ENCODE measurements around the gene STX17.

Gene STX17

DNA sequence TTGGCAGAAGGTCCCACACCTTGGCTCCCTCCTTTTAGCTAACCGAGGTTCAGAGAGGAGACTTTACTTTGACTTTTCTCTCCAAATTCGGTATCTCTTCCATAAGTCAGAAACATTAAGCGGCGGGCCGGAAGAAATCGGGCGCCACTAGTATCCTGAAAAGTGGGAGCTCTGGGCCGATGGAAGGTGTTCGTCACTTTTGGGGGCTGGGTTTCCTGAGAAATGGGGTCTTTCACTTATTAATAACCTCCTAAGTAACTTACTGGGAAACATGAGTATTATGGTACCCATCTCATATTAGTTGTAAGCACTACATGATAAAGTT lies 716 bp downstream of the STX17 start:
- no peak for DNase-seq (ENCODE audit: low spot score)

DNA sequence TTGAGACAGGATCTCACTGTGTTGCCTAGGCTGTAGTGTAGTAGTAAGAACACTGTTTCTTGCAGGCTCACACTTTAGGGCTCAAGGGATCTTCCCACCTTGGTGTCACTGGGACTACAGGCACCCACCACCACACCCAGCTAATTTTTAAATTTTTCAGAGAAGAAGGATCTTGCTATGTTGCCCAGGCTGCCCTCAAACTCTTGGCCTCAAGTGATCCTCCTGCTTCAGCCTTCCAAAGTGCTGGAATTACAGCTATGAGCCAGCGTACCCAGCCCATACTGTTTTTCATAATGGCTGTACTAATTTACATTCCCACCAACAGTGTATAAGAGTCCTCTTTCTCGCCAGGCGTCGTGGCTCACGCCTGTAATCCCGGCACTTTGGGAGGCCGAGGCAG lies 5.1 kb downstream of the STX17 start:
- no peak for DNase-seq (ENCODE audit: low spot score)

DNA sequence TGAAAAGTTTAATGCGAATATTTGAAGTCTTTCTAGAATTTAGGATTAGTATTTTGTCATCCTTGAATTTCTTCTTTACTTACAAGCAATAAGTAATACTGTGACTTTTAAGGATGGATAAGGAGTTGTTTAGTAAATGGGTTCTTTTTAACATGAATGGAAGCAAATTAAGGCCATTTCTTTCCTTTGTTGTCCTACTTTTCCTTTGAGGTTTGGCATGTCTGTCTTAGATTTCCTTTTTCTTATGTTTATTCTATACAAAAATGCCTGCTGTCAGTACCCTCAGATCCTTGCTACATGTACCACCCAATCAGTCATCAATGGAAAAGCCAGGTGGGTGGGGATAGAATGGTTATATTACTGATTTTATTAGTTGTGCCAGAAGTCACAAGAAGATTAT lies 10.2 kb downstream of the STX17 start:
- no peak for DNase-seq (ENCODE audit: low spot score)

DNA sequence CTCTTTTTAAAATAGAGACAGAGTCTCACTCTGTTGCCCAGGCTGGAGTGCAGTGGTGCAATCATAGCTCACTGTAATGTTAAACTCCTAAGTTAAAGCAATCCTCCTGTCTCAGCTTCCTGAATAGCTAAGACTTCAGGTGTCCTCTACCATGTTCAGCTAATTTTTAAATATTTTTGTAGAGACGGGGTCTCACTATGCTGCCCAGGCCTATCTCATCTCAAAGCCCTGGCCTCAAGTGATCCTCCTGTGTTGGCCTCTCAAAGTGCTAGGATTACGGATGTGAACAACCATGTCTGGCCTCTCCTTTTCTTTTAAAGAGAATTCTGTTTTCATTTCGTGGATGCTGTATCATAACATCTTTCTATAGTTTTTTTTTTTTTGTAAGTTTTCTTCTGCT lies 11.7 kb downstream of the STX17 start:
- no peak for DNase-seq (ENCODE audit: low spot score)

DNA sequence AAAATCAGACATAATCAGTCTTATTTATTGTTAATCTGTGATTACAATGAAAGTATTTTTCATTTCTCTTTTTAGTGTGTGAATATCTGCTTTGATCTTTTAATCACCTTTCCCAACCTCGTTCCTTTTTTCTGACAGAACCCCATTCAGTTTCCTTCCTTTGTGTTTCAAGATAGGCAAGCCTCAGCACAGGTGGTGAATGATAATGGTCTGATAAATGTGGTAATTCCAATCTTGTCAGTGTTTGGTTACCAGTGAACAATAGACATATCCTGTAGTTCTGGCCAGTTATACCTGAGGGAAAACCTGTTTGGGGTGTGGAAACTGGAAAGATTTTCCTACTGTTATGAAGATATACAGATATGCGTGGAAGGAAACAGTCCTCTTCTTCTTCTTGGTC lies 13.5 kb downstream of the STX17 start:
- no peak for DNase-seq (ENCODE audit: low spot score)

DNA sequence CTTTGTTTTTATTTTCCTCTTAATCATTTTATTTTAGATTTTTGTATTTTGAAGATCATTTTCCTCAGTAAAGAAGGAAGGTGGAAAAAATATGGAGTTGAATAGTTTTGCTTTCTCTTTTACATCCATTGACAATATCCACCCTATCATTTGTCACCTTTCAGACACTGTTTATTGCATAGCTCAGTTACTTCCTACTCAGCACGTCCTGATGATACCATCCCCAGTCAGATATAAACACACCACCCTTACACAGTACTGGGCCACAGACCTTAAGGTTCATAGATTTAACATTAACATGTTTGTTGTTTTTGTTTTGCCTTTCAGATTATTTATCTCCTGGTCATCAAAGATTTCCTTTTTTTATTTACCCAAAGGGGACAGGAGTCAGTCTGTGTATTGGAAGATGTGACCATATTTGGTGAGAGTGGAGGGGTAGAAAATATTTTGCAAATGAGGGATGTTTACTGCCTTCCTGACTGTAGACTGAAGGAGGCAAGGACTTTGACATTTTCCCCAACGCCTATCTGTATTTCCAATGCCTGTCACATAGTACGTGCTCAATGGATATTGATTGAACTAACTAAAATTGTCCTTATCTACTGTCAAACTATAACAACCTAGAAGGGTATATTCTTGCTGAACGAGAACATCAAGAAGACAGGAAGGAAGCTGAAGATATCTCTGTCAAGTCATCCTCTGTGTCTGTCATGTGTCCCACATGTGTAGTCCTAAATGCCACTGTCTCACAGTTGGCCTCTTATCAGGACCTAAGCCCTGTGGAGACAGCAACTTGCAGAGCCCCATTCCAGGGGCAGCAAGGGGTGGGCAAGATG lies 15.6 kb downstream of the STX17 start:
- no peak for DNase-seq (ENCODE audit: low spot score)

DNA sequence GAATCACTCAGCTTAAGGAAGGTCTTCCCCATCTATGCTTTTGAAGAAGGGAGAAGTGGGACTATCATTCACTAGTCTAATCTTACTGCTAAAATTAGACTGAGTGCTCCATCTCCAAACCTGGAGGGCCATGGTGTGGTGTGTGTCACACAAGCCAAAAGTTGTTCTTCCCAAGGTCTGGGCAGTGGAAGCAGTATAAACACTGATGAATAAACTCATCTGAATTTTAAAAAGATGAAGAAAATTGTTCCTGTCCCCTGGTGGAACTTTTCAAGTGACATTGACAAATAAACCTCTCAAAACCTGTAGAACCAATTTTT lies 16.2 kb downstream of the STX17 start:
- no peak for DNase-seq (ENCODE audit: low spot score)

DNA sequence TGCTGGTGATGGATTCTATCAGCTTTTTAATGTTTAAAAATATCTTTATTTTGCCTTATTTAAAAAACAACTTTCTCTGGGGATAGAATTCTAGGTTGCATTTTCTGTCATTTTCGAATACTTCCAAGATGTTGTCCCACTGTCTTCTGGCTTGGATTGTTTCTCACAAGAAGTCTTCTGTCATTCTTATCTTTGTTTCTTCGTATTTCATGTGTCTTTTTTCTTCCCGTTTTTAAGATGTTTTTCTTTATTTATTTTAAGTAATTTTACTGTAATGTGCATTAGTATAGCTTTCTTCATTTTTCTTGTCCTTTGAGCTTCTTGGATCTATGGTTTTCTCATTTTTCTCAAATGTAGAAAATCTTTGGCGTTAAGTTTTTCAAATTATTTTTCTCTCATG lies 19.1 kb downstream of the STX17 start:
- no peak for DNase-seq (ENCODE audit: low spot score)

DNA sequence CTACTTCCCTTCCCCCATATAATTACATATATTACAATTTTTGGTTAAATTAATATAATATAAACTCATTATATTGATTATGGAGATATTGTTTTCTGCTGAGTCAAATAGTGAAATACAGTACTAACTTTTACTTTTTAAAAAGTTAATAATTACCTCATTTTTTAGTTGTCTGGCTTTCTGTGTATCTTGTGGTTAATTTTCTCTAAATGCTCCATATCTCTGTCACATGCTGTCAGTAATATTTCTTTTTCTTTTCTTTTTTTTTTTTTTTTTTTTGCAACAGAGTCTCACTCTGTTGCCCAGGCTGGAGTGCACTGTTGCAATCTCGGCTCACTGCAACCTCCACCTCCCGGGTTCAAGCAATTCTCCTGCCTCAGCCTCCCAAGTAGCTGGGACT lies 23.2 kb downstream of the STX17 start:
- no peak for DNase-seq (ENCODE audit: low spot score)

DNA sequence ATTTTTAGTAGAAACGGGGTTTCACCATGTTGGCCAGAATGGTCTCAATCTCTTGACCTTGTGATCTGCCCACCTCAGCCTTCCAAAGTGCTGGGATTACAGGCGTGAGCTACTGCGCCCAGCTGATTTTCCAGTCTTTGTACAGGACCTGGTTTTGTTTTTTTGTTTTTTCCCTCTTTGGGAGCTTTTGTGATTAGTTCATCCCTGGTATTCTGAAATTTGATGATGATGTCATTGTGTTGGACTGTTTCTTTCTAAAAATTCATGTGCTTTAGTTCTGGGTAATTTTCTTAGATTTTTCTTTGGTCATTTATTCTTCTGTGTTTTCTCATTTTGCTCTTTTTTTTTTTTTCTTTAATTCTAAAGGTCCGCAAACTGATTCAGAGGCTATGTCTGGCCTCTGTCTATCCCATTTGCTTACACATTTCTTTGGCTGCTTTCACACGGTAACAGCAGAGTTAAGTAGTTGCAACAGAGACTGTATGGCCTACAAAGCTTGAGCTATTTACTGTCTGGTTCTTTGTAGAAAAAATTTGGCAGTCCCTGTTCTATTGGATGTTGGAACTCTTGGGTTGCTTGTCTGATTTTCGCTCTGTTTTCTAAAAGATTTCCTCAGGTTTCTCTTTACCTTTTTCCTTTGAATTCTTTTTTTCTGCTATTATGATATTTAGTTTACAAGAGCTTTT lies 24.8 kb downstream of the STX17 start:
- no peak for DNase-seq (ENCODE audit: low spot score)

DNA sequence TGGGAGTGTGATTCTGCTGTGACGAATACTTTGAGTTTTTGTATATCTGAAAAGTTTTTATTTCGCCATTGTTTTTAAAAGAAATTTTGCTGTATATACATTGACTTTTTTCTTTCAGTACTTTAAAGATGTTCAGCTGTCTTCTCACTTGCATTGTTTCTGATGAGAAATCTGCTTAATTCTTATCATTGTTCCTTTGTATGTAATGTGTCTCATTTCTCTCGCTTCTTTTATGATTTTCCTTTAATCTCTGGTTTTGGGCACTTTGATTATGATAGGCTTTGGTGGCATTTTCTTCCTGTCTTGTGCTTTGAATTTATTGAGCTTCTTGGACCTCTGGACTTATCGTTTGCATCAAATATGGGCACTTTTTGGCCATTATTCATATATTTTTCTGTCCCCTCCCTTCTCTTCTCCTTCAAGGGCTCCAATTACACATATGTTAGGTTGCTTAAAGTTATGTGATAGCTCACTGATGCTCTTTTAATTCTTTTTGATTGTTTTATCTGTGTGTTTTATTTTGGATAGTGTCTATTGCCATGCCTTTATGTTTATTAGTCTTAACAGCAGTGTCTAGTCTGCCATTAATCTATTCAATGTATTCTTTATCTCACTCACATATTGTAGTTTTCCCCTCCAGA lies 30.6 kb downstream of the STX17 start:
- DNase-seq (ENCODE audit: low spot score): no peak

DNA sequence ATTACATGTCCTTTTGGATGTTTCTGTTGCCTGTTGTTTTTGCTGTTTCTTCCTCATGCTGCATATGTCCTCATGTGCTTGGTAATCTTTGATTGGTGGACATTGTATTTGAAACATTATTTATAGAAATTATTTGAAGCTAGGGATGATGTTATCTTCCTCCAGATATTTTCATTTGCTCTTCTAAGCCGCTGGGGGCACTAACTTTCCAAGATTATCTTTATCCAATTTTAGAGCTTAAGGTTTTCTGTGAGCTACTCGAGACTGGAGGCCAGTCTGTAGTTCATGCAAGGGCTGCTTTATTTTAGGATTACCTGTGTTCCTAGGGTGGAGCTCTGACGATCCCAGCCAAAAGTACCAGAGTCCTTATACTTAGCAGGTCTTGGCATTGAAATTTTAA lies 40.9 kb downstream of the STX17 start:
- no peak for DNase-seq (ENCODE audit: low spot score)

DNA sequence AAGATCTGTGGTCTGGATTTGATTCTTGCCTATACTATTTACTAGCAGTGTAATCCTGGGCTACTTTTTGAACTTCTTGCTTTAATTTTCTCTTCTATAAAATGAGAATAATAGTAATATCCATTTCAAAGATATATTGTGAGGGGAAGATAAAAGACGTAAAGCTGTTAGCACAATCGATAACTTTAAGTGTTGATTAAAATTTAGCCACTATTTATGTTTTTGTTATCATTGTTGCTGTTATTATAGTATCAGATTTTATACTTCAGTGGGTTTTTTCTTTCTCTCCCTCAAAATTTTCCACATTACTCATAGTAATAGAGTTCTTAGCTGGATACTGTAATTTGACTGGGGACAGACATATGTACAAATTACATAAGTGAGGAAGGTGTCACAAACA lies 42.0 kb downstream of the STX17 start:
- no peak for DNase-seq (ENCODE audit: low spot score)

DNA sequence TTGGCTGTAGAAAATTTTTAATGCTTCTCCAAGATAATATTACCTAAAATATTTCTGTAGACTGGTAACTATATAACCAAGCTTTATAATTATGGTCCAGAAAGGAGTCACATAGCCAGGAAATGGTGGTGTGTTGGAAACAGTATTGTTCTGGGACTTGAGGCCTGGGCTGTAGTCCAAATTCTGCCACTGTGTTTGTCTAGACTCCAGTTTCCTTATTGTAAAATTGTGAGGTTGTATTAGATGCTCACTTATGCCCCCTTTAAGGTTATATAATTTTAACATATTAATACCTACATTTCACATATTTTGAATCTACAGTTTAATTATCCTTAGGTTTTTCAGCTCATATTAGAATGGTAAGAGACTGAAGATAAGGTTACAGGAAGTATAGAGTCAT lies 42.4 kb downstream of the STX17 start:
- no peak for DNase-seq (ENCODE audit: low spot score)

DNA sequence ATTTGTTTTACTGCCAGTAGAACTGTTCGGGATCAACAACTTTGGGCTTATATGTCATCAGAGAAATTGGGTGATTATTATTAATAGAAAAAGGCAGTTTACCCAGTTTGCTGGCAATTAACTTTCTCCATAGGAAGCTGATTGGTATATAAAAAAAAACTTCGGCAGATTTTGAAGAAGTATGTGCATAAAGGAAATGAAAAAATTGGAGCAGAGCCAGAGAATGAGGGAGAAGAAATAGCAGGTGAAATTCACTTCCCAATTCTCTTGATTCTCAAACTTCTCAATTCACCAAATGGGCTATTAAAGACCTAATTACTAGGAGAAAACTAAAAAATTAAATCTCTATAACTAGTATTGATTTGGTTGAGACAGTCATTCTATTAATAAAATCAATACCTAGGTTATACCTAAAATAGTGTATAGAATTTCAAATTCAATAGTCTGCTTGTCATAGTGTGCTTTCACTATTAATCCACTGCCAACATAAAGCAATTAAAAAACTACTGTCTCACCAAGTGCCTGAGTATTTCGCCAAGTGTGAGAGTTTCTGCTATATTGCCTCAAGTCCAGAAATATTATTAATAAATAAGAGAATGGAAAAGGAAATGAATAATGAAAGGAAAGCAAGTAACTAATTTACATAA lies 47.5 kb downstream of the STX17 start:
- DNase-seq (ENCODE audit: low spot score): no peak

DNA sequence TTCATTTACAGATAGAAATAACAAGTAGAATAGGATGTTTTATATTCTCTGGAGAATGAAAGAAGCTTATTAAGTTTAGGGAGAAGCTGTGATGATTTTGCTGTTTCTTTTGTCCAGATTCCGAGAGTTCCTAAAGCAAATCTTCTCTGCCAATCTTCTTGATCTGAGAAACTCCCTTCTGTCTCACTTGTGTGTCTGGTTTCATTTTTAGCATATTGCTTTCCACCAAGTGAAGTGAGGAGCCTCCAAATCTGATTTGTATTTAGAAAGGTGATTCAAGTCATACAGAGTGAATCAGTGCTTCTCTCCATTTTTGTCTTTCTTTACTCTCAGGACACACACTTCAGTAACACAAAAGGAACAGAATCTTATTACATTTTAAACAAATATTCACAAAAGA lies 48.4 kb downstream of the STX17 start:
- no peak for DNase-seq (ENCODE audit: low spot score)

DNA sequence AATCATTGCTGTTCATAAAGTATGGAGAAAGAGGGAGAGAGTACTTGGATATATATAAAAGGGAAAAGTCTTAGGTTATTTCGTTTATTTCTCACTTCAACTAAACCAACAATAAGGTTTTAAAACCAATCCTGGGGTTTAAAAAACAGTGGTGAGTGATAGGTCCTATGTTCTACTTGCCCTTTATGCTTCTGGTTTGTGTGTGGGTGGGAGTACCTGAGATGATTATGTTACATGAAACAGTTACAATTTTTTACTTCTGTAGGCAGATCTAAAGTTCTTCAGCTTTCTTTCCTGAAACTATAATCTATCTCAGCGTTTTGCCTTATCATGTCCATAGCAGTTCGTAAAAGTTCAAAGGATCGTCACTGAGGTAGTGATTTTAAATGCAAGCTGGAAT lies 49.2 kb downstream of the STX17 start:
- DNase-seq (ENCODE audit: low spot score): no peak

DNA sequence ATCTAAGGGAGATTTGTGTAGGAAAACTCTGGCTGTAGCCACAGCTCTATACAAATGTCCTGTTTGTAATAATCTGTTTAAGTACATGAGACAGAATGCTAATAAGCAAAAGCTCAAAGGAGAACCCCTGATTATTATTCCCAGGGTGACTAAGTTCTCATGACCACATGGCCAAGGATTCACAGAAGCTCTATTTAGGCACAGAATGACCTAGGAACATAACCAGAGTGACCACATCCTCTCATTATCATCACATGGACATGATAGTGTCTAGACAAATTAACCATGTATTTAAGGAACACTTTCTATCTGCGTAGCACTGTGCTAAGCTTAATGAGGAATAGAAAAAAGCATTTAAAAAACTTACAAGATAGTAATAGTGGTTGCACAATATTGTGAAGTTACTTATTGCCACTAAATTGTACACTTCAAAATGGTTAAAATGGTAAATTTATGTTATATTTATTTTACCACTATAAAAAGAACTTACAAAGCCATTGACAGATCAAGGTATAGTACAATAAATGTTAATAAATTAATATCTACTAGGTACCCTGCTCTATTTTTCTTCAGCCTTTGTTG lies 56.3 kb downstream of the STX17 start:
- DNase-seq (ENCODE audit: low spot score): no peak

DNA sequence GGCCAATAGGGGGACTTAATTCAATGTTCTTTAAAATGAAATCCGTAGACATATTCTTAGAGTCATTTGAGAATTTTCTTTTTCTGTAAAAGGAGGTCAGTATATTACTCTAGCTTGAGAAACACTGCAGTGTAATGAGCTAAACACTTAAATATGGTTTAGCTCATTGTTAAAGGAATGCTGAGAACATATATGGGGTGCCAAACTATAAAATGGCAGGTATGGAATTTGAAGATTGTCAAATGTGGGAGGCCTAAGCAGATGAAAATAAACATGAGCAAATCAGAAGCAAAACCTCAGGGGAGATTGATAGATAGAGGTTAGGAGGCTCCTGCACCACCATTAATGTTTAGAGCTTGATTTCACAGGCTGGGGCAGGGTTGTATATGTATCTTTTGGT lies 57.9 kb downstream of the STX17 start:
- DNase-seq (ENCODE audit: low spot score): no peak

DNA sequence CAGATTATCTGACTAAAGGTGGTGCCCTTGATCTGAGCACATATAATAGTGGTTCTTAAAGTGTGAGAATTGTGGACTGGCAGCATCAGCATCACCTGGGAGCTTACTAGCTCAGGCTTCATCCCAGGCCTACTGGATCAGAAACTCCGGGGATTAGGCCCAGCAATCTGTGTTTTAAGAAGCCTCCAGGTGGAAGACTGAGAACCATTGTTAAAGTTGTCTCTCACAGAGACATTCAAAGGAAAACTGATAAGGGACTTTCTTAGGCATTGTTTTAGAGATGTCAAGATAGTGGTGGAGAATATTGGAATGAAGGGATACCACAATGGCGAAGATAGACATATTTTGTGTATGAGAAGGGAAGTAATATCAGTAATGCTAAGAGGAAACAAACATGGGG lies 59.5 kb downstream of the STX17 start:
- no peak for DNase-seq (ENCODE audit: low spot score)

DNA sequence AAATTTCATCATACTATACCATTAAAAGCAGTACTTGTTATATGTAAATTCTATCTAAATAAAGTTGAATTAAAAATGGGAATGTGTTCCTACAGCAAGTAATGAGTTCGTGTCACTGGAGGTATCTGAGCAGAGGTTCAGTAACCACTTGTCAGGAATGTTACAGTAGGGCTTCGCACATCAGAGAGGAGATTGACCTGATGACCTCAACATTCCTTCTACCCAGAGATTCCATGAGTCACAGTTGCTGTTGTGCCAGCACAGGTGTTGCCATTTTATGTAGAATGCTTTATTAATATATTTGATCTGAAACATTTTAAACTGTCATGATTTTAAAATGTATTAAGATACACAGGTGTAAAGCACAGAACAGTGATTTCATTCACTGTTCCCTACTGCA lies 60.3 kb downstream of the STX17 start:
- no peak for DNase-seq (ENCODE audit: low spot score)

DNA sequence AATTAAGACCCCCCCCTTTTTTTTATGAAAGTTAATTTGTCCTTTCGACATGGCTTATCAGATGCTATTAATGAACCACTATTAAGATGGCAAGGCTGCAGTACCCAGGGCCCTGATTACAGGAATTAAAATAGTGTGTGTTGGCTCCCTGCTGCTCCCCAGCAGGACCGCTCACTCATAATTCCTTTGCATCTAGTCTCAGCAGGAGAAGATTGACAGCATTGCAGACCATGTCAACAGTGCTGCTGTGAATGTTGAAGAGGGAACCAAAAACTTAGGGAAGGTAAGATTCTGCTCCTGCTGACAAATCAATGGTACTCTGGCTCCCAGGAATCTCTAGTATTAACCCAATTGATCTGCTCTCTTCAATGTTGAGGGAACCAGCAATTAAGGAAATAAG lies 61.0 kb downstream of the STX17 start:
- no peak for DNase-seq (ENCODE audit: low spot score)

DNA sequence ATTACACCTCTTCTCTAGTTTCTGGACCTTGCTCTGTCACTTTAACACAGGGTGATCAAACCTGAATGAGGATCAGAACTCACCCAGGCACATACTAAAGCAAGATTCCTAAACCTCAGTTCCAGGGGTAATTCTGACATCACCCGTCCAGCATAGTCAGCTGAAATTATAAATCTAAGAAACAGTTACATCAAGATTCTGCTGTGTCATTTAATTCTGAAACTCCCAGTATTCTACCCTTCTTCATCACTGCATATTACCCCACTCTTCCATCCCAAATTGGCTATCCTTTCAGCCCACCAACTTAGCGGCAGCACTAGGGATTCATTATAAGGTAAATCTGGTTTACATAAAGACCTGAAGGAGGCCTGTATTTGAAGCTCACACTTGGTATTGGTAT lies 64.0 kb downstream of the STX17 start:
- no peak for DNase-seq (ENCODE audit: low spot score)

Data from CD4-positive, alpha-beta T cell treated with Interleukin-15 for 4 hours (primary cell).